ENCODE data around the gene ZNF443.
"Not testable (repeated sequence)": the region's sequence is repeated elsewhere in the genome, so short reads cannot be mapped to it uniquely, and the experiment has no call there.

ZNF443 gene

DNA sequence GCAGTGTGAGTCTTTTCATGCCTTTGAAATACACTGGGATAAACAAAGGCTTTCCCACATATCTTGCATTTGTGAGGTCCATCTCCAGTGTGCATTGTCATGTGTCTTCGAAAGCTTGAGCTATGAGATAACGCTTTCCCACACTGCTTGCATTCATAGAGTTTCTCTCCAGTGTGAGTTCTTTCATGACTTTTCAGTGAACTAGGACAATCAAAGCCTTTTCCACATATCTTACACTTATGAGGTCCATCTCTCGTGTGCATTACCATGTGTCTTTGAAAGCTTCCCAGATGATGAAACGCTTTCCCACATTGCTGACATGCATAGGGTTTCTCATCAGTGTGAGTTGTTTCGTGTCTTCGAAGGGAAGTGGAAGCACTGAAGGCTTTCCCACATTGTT, 49.7 kb downstream of the ZNF443 start:
- not testable (repeated sequence) for H3K4me3 ChIP-seq (ENCODE audit: low read depth, low read length); H3K9ac ChIP-seq (ENCODE audit: low read length); H3K27me3 ChIP-seq (ENCODE audit: insufficient read depth, low read length); DNase-seq; H2BK5ac ChIP-seq (ENCODE audit: low read depth, low read length, poor library complexity); H3K4me1 ChIP-seq (ENCODE audit: control insufficient read depth in 1 of 2, insufficient read depth in 2 of 2, low read length in 2 of 2); H3K79me2 ChIP-seq (ENCODE audit: control insufficient read depth, insufficient read depth, low read length, poor library complexity); H3K9me3 ChIP-seq (ENCODE audit: insufficient read depth, low read depth, low read length); H3K23ac ChIP-seq (ENCODE audit: low read length); H4K12ac ChIP-seq (ENCODE audit: low read depth, low read length); H2AK5ac ChIP-seq (ENCODE audit: low read length); H2BK120ac ChIP-seq (ENCODE audit: insufficient read depth, low read length, poor library complexity); H4K91ac ChIP-seq (ENCODE audit: low read depth, low read length); H3K14ac ChIP-seq (ENCODE audit: low read length); H2BK12ac ChIP-seq (ENCODE audit: low read length); H3K4ac ChIP-seq (ENCODE audit: low read depth, low read length); H3K18ac ChIP-seq (ENCODE audit: low read length); H3K79me1 ChIP-seq (ENCODE audit: low read length); H2AFZ ChIP-seq (ENCODE audit: insufficient read depth, low read length, poor library complexity); H3K27ac ChIP-seq (ENCODE audit: low read depth, low read length); H4K8ac ChIP-seq (ENCODE audit: low read depth, low read length); H3K4me2 ChIP-seq (ENCODE audit: low read length)
- no CpG with 5 or more reads among the region's 6 CpGs for WGBS (ENCODE audit: extremely low coverage, insufficient coverage, insufficient read length)
- H3K36me3 ChIP-seq (ENCODE audit: control insufficient read depth in 1 of 2, insufficient read depth in 2 of 2, low read length in 2 of 2) = peaks cover 6 to 13% of the 10 kb centered on the region in 2 experiments

- not testable (repeated sequence) for H3K79me1 ChIP-seq (ENCODE audit: low read length); H3K4me2 ChIP-seq (ENCODE audit: low read length); H4K12ac ChIP-seq (ENCODE audit: low read depth, low read length)
Measured at GRCh38 chr19:12386365-12386764, 54.5 kb downstream of the ZNF443 start.

DNA sequence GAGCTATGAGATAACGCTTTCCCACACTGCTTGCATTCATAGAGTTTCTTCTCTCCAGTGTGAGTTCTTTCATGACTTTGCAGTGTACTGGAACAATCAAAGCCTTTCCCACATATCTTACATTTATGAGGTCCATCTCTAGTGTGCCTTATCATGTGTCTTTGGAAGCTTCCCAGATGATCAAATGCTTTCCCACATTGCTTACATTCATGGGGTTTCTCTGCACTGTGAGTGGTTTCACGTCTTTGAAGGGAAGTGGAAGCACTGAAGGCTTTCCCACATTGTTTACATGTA, 60.4 kb downstream of the ZNF443 start:
- H2AK5ac ChIP-seq (ENCODE audit: low read length) = no peak overlapping the region
- no peak overlapping the region for H3K14ac ChIP-seq (ENCODE audit: low read length)
- no peak overlapping the region for H2BK120ac ChIP-seq (ENCODE audit: insufficient read depth, low read length, poor library complexity)
- H3K79me1 ChIP-seq (ENCODE audit: low read length) = no peaks in the 10 kb centered on the region
- no peaks in the 10 kb centered on the region for H3K79me2 ChIP-seq (ENCODE audit: control insufficient read depth, insufficient read depth, low read length, poor library complexity)
- no CpG with 5 or more reads among the region's 2 CpGs for WGBS (ENCODE audit: extremely low coverage, insufficient coverage, insufficient read length)
- H2BK5ac ChIP-seq (ENCODE audit: low read depth, low read length, poor library complexity) = no peak overlapping the region
- H2BK12ac ChIP-seq (ENCODE audit: low read length) = no peak overlapping the region
- no peak overlapping the region for H4K8ac ChIP-seq (ENCODE audit: low read depth, low read length)
- no peak overlapping the region for H3K9ac ChIP-seq (ENCODE audit: low read length)
- no peak overlapping the region for H3K27ac ChIP-seq (ENCODE audit: low read depth, low read length)
- no peak overlapping the region for H3K4me2 ChIP-seq (ENCODE audit: low read length)
- no peak overlapping the region for H3K23ac ChIP-seq (ENCODE audit: low read length)
- no peak overlapping the region for H2AFZ ChIP-seq (ENCODE audit: insufficient read depth, low read length, poor library complexity)
- no peak overlapping the region for H4K91ac ChIP-seq (ENCODE audit: low read depth, low read length)
- H3K4me1 ChIP-seq (ENCODE audit: control insufficient read depth in 1 of 2, insufficient read depth in 2 of 2, low read length in 2 of 2) = no peaks in the 10 kb centered on the region
- H3K36me3 ChIP-seq (ENCODE audit: control insufficient read depth in 1 of 2, insufficient read depth in 2 of 2, low read length in 2 of 2) = peaks cover 0 to 15% of the 10 kb centered on the region in 2 experiments
- peaks cover 13% of the 10 kb centered on the region for H3K9me3 ChIP-seq (ENCODE audit: insufficient read depth, low read depth, low read length)
- no peak overlapping the region for H3K4ac ChIP-seq (ENCODE audit: low read depth, low read length)
- H3K27me3 ChIP-seq (ENCODE audit: insufficient read depth, low read length) = no peaks in the 10 kb centered on the region
- no peak overlapping the region for H4K12ac ChIP-seq (ENCODE audit: low read depth, low read length)
- no peak overlapping the region for H3K18ac ChIP-seq (ENCODE audit: low read length)
- H3K4me3 ChIP-seq (ENCODE audit: low read depth, low read length) = no peak overlapping the region
- DNase-seq = no peak

More at GRCh38 chr19:12386365-12386764, 54.5 kb downstream of the ZNF443 start:
- not testable (repeated sequence) for H3K27me3 ChIP-seq (ENCODE audit: insufficient read depth, low read length); H3K18ac ChIP-seq (ENCODE audit: low read length); H2AK5ac ChIP-seq (ENCODE audit: low read length); H2AFZ ChIP-seq (ENCODE audit: insufficient read depth, low read length, poor library complexity); H2BK120ac ChIP-seq (ENCODE audit: insufficient read depth, low read length, poor library complexity); H4K91ac ChIP-seq (ENCODE audit: low read depth, low read length); H3K4me3 ChIP-seq (ENCODE audit: low read depth, low read length); H3K14ac ChIP-seq (ENCODE audit: low read length); H4K8ac ChIP-seq (ENCODE audit: low read depth, low read length); H3K23ac ChIP-seq (ENCODE audit: low read length); DNase-seq; H3K4me1 ChIP-seq (ENCODE audit: control insufficient read depth in 1 of 2, insufficient read depth in 2 of 2, low read length in 2 of 2); H3K4ac ChIP-seq (ENCODE audit: low read depth, low read length); H3K27ac ChIP-seq (ENCODE audit: low read depth, low read length); H3K9me3 ChIP-seq (ENCODE audit: insufficient read depth, low read depth, low read length); H2BK12ac ChIP-seq (ENCODE audit: low read length); H2BK5ac ChIP-seq (ENCODE audit: low read depth, low read length, poor library complexity); H3K79me2 ChIP-seq (ENCODE audit: control insufficient read depth, insufficient read depth, low read length, poor library complexity); H3K9ac ChIP-seq (ENCODE audit: low read length)
- WGBS (ENCODE audit: extremely low coverage, insufficient coverage, insufficient read length) = no CpG with 5 or more reads among the region's 2 CpGs
- peaks cover 8 to 14% of the 10 kb centered on the region in 2 experiments for H3K36me3 ChIP-seq (ENCODE audit: control insufficient read depth in 1 of 2, insufficient read depth in 2 of 2, low read length in 2 of 2)

DNA sequence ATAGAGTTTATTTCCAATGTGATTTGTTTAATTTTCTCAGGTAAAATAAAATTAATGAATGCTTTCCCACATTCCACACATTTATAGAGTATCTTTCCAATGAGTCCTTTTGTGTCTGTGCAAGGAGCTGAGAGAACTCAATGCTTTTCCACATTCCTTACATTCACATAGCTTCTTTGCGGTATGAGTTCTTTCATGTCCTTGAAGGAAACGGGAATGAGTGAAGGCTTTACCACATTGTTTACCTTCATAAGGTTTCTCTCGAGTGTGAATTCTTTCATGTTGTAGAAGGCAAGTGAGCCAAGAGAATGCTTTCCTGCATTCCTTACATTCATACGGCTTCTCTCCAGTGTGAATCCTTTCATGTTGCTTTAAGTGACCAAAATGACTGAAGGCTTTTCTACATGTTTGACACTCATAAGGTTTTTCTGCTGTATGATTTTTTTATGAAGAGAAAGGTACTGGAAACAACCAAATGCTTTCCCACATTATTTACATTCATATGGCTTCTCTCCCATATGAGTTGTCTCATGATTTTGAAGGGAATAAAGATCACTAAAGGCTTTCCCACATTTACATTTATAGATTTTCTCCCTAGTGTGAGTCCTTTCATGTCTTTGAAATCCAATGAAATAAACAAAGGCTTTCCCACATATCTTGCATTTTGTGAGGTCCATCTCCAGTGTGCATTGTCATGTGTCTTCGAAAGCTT, 60.9 kb downstream of the ZNF443 start:
- Histone ChIP-seq H3K36me3 (ENCODE audit: control insufficient read depth in 1 of 2, insufficient read depth in 2 of 2, low read length in 2 of 2) (peaks cover 0 to 15% of the 10 kb centered on the region in 2 experiments), H4K12ac (ENCODE audit: low read depth, low read length) (no peak overlapping the region), H2BK12ac (ENCODE audit: low read length) (no peak overlapping the region), H3K9me3 (ENCODE audit: insufficient read depth, low read depth, low read length) (peaks cover 13% of the 10 kb centered on the region), H4K8ac (ENCODE audit: low read depth, low read length) (no peak overlapping the region), H4K91ac (ENCODE audit: low read depth, low read length) (no peak overlapping the region), H2AK5ac (ENCODE audit: low read length) (no peak overlapping the region), H3K79me1 (ENCODE audit: low read length) (no peaks in the 10 kb centered on the region), H3K4me3 (ENCODE audit: low read depth, low read length) (no peak overlapping the region), H3K4ac (ENCODE audit: low read depth, low read length) (no peak overlapping the region), H2BK5ac (ENCODE audit: low read depth, low read length, poor library complexity) (no peak overlapping the region), H3K4me2 (ENCODE audit: low read length) (no peak overlapping the region), H3K27me3 (ENCODE audit: insufficient read depth, low read length) (no peaks in the 10 kb centered on the region), H3K27ac (ENCODE audit: low read depth, low read length) (no peak overlapping the region), H3K9ac (ENCODE audit: low read length) (no peak overlapping the region), H3K4me1 (ENCODE audit: control insufficient read depth in 1 of 2, insufficient read depth in 2 of 2, low read length in 2 of 2) (no peaks in the 10 kb centered on the region), H2AFZ (ENCODE audit: insufficient read depth, low read length, poor library complexity) (no peak overlapping the region), H3K18ac (ENCODE audit: low read length) (no peak overlapping the region), H3K23ac (ENCODE audit: low read length) (no peak overlapping the region), H3K79me2 (ENCODE audit: control insufficient read depth, insufficient read depth, low read length, poor library complexity) (no peaks in the 10 kb centered on the region), H3K14ac (ENCODE audit: low read length) (no peak overlapping the region), H2BK120ac (ENCODE audit: insufficient read depth, low read length, poor library complexity) (no peak overlapping the region)
- WGBS (ENCODE audit: extremely low coverage, insufficient coverage, insufficient read length) = no CpG with 5 or more reads among the region's 5 CpGs
- DNase-seq = peak in 1 of 2 donors; percentile 51
